WERI-Rb-1 (cell line): ENCODE data around the gene LRRTM4.
A peak's percentile ranks its signal among the peaks of the same experiment; 100 is the strongest.

Source experiments
- DNase-seq: peaks from one replicate; pipeline ENCODE4 v3.0.0-alpha.2; 2020
- H3K27ac ChIP-seq: fragments of 250-450 bp; sonication (Bioruptor Pico); 2 replicates; pipeline ENCODE4 v1.5.1; 2020; ENCODE audit warnings: mild to moderate bottlenecking, moderate library complexity
- H3K27me3 ChIP-seq: fragments of 250-450 bp; sonication (Bioruptor Pico); 2 replicates; pipeline ENCODE4 v1.5.1; 2021; ENCODE audit warnings: mild to moderate bottlenecking, low read depth, moderate library complexity; ENCODE audit not compliant: insufficient read depth, severe bottlenecking
- H3K36me3 ChIP-seq: fragments of 250-450 bp; sonication (Bioruptor Pico); 2 replicates; pipeline ENCODE4 v1.5.1; 2020; ENCODE audit warnings: mild to moderate bottlenecking, moderate library complexity
- H3K4me3 ChIP-seq: 2 replicates; pipeline ENCODE4 v1.5.1; 2011; ENCODE audit warnings: low read depth, mild to moderate bottlenecking, control low read depth, low read length
- H3K9me3 ChIP-seq: fragments of 250-450 bp; sonication (Bioruptor Pico); 2 replicates; pipeline ENCODE4 v1.5.1; 2021; ENCODE audit warnings: mild to moderate bottlenecking, moderate library complexity; ENCODE audit not compliant: severe bottlenecking
- TF ChIP-seq, protein P1 (sequence below): IDR thresholded peaks from 2 replicates; pipeline ENCODE4 v1.5.1; 2011; ENCODE audit warnings: low read depth, mild to moderate bottlenecking, control low read depth, inconsistent platforms, low read length

Gene LRRTM4

GRCh38 chr2:76839826-76840225 is 682.4 kb downstream of the LRRTM4 start:
- Histone ChIP-seq H3K36me3 (no peaks in the 10 kb centered on the region), H3K27ac (no peak overlapping the region), H3K27me3 (no peaks in the 10 kb centered on the region), H3K9me3 (no peaks in the 10 kb centered on the region), H3K4me3 (no peak overlapping the region)
- DNase-seq: no peak
- TF ChIP-seq, protein P1, sequence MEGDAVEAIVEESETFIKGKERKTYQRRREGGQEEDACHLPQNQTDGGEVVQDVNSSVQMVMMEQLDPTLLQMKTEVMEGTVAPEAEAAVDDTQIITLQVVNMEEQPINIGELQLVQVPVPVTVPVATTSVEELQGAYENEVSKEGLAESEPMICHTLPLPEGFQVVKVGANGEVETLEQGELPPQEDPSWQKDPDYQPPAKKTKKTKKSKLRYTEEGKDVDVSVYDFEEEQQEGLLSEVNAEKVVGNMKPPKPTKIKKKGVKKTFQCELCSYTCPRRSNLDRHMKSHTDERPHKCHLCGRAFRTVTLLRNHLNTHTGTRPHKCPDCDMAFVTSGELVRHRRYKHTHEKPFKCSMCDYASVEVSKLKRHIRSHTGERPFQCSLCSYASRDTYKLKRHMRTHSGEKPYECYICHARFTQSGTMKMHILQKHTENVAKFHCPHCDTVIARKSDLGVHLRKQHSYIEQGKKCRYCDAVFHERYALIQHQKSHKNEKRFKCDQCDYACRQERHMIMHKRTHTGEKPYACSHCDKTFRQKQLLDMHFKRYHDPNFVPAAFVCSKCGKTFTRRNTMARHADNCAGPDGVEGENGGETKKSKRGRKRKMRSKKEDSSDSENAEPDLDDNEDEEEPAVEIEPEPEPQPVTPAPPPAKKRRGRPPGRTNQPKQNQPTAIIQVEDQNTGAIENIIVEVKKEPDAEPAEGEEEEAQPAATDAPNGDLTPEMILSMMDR: no peak

DNA sequence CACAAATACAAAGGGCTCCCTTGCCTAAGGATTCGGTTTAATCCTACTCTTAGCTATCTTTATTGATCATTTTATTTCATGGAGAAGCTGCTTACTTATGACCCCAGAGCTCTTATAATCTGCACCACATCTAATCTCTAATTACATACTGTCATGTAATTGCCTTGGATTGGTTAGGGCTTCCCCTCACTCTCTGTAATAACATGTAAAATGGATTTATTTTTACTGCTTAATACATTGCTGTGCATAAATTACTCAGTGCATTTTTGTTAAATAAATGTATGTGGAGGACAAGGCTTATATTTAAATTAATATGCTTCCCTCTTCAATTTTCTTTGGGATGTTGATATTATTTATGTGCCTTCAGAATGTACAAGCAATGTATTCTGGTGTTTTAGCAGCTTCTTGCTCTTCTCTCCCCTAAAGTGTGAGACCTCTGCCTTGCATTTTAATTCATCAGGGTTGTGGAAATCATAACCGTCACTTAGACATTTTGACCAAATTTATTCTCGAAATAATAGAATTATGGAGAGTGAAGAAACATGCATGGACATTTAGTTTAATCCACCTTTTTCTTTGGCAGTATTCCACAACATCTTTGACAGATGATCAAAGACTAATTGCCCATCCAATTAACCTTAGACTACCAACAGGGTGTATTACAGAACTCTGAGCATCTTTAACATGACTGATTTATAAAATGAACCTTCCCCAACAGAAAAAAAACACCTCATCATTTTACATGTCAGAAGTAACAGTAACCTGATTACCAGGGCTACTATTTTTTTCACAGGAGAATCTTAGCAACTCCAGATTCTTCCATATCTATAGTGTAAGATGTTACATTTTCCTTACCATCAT is 692.6 kb downstream of the LRRTM4 start:
- peak overlapping the region; percentile 35 for H3K27ac ChIP-seq
- H3K27me3 ChIP-seq: no peaks in the 10 kb centered on the region
- no peaks in the 10 kb centered on the region for H3K9me3 ChIP-seq
- DNase-seq: no peak
- TF ChIP-seq, protein P1: no peak
- H3K36me3 ChIP-seq: no peaks in the 10 kb centered on the region
- H3K4me3 ChIP-seq: no peak overlapping the region

GRCh38 chr2:76826691-76827090 is 695.5 kb downstream of the LRRTM4 start:
- no peaks in the 10 kb centered on the region for H3K36me3 ChIP-seq
- H3K4me3 ChIP-seq: no peak overlapping the region
- DNase-seq: no peak
- peak overlapping the region; percentile 47 for H3K27ac ChIP-seq
- H3K27me3 ChIP-seq: no peaks in the 10 kb centered on the region
- TF ChIP-seq, protein P1: no peak
- H3K9me3 ChIP-seq: no peaks in the 10 kb centered on the region

DNA sequence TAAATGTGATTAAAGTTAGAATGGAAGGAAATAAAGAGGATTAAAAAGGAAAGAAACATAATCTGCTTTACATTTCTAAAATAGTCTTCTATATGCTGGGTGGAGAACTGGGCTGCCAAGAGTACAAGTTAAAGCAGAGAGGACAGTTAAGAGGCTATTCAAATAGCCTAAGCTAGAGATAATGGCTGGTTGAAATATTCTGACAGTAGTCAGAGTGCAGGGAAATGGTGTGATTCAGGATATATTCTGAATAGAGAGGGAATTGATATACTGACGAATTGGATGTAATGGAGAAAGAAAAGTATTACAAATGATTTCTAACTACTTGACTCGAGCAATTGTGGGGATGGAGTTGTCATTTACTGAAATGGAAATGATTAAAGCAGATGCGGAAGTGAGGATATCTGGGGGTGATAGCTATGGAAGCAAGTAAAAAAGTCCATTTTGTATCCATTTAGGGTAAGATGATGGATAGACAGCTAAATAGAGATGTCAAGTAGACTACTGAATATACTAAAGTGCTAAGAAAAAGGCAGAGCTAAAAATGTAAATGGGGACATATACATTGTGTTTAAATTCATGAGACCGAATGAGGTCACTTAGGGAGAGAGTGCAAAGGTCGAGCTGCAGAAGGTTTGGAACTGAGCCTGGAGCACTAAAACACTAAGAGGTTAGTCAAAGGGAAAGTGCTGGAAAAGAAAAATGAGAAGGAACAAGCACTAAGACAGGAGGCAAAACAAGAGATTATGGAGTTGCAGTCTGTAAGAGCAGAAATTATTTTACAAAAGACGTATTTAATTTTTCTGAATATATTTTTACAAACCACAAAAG is 696.8 kb downstream of the LRRTM4 start:
- TF ChIP-seq, protein P1: no peak
- Histone ChIP-seq H3K9me3 (no peaks in the 10 kb centered on the region), H3K27ac (no peak overlapping the region)

DNA sequence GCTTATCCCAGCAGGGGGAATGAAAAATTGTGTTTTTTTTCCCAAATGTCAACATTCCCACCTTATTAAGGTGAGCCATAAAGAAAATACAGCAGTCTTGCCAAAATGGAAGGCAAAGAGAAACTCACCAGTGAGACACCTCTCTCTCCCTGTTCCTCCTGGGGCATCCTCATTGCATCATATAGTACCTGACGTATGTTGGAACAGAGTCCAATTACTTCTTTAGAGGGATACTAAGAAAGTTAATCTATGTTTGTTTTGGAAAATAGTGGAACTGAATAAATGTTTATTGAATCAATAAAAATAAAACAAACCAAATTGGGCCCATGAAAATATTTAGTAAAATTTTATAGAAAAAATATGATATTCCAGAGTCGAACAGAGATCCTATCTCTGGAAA is 700.4 kb downstream of the LRRTM4 start:
- TF ChIP-seq, protein P1: no peak
- no peaks in the 10 kb centered on the region for H3K36me3 ChIP-seq

More for the DNA sequence above, 696.8 kb downstream of the LRRTM4 start:
- Histone ChIP-seq H3K27me3 (no peaks in the 10 kb centered on the region), H3K4me3 (no peak overlapping the region), H3K36me3 (no peaks in the 10 kb centered on the region)
- no peak for DNase-seq

More for the DNA sequence above, 700.4 kb downstream of the LRRTM4 start:
- Histone ChIP-seq H3K4me3 (no peak overlapping the region), H3K27me3 (no peaks in the 10 kb centered on the region), H3K27ac (no peak overlapping the region), H3K9me3 (no peaks in the 10 kb centered on the region)
- DNase-seq: no peak
